HG03108 (cell line): ENCODE data around the gene KNCN.

Source experiments
- ATAC-seq: cut with Tn5 transposase; IDR thresholded peaks from one replicate; pipeline ENCODE4 v1.9.1; 2021; ENCODE audit warnings: moderate library complexity; ENCODE audit not compliant: unreplicated experiment

KNCN gene

DNA sequence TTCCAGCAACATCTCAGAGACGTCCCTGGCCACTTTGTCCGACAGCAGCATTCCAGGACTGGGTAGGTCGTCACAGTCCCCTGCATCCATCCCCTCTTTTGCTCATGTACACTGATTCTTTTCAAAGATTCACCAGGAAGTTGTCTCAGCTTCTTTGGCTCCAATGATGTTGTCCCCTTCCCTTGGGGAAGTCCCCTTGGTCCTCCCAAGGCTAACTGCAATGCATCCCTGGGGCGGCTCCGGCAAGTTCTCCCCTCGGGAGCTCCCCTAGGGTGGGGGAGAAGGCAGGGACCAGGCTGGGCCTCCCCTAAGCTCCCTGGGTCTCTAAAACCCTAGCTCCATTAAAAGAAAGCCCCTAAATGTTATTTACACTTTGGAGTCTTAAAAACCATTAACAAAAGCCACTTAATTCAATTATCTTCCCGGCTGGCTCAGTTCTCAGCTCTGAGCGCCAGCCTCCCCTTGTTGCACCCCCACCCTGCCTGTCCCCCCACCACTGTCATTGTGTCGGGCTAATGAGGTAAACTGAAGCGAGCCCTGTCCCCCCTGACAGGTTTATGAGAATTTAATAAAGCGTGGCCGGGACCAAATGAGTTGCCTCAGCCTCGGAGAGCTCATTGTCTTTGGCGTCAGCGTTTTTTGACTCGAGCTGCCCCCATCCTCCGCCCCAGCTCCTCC, 25.3 kb downstream of the KNCN start:
- no peak for ATAC-seq

DNA sequence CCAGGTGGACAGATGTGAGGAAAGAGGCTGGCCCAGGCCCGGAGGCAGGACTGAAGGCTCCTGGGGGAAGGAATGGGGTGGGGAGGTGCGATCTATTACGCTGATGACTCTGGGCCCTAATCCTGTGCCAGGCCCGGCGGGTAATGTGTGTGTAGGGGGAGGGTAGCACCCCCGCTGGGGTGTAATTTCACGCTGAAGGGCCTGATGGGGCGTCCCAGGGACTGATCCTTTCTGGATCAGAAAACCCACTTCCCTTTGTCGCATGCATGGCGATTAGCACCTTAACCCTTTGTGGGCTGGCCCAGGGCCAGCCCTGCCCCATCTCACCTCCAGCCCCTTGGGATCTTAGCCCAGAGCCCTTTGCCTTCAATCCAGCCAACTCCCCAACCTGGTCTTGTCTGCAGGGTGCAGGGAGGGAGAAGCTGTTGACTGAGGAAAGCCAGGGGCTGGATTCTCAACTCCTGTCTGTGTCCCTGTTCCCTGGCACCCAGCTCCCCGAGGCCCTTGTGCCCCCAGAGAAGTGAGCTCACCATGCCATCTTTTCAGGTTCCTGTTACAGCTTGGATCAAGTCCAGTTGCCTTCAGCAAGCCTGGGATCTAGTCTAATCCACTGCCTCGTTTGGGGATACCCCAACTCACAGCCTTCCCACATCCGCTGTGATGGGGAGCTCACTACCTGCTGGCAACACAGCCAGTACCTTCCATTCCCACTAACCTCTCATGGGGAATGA, 26.0 kb downstream of the KNCN start:
- ATAC-seq: no peak

DNA sequence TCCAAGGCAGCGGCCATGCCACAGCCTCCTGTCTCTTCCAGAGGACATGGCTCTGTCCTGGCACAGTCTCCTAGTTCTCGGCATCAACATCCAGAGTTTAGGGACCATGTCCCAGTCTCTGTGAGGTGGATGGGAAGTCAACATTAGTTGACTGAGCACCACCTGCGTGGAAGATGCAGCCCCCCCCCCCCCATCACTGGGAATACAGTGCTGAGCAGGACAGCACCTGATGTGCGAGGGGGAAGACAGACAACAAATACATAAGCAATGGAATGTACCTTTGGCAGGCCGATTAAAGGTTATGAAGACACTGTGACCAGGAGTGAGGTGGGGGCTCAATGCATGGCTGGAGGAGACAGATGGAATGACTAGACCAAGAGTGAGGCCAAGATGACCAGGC, 26.6 kb downstream of the KNCN start:
- ATAC-seq: no peak

- no peak for ATAC-seq
Measured at GRCh38 chr1:46523496-46524353, 27.7 kb downstream of the KNCN start.

DNA sequence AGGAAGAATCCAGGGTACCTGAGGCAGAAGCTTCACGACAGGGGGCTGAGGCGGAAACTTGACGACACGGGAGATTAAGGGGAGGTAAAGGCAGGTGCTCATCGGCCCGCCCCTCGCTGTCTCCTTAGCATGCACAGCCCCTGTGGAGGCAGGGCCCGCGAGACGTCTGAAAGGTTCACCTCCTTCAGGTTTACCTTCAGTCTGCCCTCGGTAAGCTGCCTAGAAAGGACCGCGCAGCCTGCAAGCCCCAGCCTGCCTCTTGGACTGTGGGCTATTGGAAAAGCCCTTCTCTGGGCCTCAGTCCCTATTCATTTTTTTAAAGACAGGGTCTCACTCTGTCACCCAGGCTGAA, 28.5 kb downstream of the KNCN start:
- no peak for ATAC-seq

- no peak for ATAC-seq
Measured at GRCh38 chr1:46522184-46522968, 29.1 kb downstream of the KNCN start.

DNA sequence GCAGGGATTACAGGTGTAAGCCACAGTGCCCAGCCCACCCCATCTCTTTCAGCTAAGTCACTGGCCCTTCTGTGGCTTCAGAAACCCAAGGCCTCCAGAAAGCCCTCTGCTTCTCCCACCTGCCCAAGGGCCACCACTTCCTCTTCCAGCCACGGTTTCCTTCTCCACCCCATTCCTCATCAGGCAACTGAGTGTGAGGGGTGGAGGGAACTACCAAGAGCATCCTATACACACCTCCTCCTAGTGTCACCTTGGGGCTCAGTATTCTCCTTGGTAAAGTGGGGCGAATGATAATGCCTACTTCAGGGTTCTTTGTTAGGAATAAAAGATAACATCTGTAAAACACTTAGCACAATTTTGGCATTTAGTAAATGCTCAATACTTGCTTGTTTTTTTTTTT, 30.0 kb downstream of the KNCN start:
- ATAC-seq: no peak

- no peak for ATAC-seq
Measured at GRCh38 chr1:46520063-46520911, 31.2 kb downstream of the KNCN start.

GRCh38 chr1:46519209-46519608, 32.2 kb downstream of the KNCN start:
- ATAC-seq: no peak

- no peak for ATAC-seq
Measured at GRCh38 chr1:46517932-46518498, 33.4 kb downstream of the KNCN start.

GRCh38 chr1:46517010-46517600, 34.3 kb downstream of the KNCN start:
- no peak for ATAC-seq

GRCh38 chr1:46516200-46516950, 35.1 kb downstream of the KNCN start:
- ATAC-seq: no peak

DNA sequence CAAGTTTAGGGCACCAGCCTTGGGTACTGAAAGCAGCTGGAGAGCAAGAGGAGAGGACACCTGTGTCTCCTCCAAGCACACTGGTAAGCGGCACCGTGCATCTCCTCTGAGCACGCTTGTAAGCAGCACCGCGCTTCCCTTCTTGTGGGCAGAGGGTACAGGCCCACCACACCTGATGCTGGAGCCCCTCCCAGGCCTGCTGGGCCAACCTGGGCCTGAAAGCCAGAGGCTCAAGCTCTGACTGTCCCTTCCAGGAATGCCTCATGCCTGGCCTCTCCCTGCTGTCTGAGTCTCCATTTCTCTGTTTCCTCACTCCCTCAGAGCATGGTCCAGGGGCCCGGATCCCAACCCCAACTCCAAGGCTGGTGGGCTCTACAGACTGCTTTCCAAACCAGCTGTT, 35.9 kb downstream of the KNCN start:
- no peak for ATAC-seq

DNA sequence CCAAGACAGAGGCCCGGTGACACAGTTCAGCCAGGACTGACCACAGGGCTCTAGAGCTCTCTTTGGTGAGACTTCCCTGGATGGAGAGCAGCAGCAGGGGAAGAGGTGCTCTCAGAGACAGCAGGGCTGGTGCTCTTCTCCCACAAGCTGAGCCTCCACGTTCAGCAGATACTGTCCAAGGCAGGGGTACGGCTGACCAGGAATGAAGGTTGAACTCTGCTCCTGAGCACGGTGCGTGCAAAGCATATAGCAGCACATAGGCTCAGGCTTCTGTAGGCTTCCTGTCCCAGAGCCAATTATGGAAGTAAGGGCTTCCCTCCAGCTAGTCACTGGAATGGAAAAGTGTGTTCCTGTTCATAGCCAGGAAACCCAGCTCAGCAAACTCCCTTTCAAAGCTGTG, 37.9 kb downstream of the KNCN start:
- no peak for ATAC-seq

DNA sequence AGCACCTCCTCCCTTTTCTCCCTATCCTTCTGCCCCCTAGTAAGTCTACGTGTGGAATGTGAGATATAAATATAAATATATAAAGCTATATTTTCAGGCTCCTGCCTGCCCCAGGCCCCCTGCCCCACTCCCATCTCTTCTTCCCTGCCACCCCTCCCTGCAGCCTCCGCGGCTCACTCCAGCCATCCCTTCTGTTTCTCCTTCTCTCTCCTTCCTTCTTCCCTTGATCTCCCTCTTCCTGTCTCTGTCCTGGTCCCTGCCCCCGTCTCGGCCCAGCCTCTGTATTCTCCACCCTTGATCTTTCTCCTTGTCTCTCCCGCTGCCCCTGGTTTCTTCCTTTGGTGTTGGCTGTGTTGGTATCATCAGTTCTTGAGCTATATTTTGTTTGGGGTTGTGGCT, 38.7 kb downstream of the KNCN start:
- ATAC-seq: no peak

GRCh38 chr1:46512135-46512791, 39.2 kb downstream of the KNCN start:
- ATAC-seq: no peak

GRCh38 chr1:46510998-46511365, 40.5 kb downstream of the KNCN start:
- ATAC-seq: no peak

- no peak for ATAC-seq
Measured at GRCh38 chr1:46510341-46510997, 41.0 kb downstream of the KNCN start.
